H1 (cell line): ENCODE measurements around the gene YWHAQ. TPM values are rescaled to one million over a fixed set of nuclear protein-coding genes. Genes with fewer than 3 reads are reported as not detected.

Experiments
- CTCF ChIA-PET: fragments of 300-600 bp; sonication (Branson Sonifier 250); formaldehyde crosslinking; loops from one replicate; lab custom pipeline; 2021; ENCODE audit not compliant: partially characterized antibody; lab: Charles Lee
- POLR2A ChIA-PET: fragments of 300-600 bp; sonication (Branson Sonifier 250); formaldehyde crosslinking; loops from one replicate; lab custom pipeline; 2021; ENCODE audit warnings: inconsistent platforms; ENCODE audit not compliant: partially characterized antibody; lab: Charles Lee
- DNase-seq, 2 experiments: peaks; one replicate each; pipeline versions ENCODE4 v3.0.0 to v3.0.0-alpha.2; 2010 to 2022; ENCODE audit warnings: low spot score in 2 of 2, low read depth in 1 of 2, mixed read lengths in 1 of 2
- FAIRE-seq: peaks from 2 replicates; lab custom pipeline; 2011; peaks lifted over from hg19 to GRCh38; lab: Jason Lieb, UNC
- H2AFZ ChIP-seq: 2 replicates; pipeline ENCODE4 v1.8.1; 2012; ENCODE audit warnings: low read length, inconsistent platforms
- H2AK5ac ChIP-seq: 2 replicates; pipeline ENCODE4 v1.6.1; 2013; ENCODE audit warnings: low read depth, low read length
- H2BK120ac ChIP-seq: replicated peaks from 2 replicates; pipeline ENCODE3; 2013; ENCODE audit warnings: low read depth, low read length, inconsistent platforms
- H2BK12ac ChIP-seq: 2 replicates; pipeline ENCODE4 v1.6.1; 2013; ENCODE audit warnings: low read depth, low read length
- H2BK15ac ChIP-seq: 2 replicates; pipeline ENCODE4 v1.6.1; 2013; ENCODE audit warnings: low read length
- H2BK20ac ChIP-seq: 2 replicates; pipeline ENCODE4 v1.6.1; 2013; ENCODE audit warnings: low read length
- H2BK5ac ChIP-seq: 2 replicates; pipeline ENCODE4 v1.6.1; 2013; ENCODE audit warnings: low read depth, low read length
- H3K14ac ChIP-seq: 2 replicates; pipeline ENCODE4 v1.6.1; 2013; ENCODE audit warnings: inconsistent platforms; ENCODE audit not compliant: insufficient read length
- H3K18ac ChIP-seq: 2 replicates; pipeline ENCODE4 v1.6.1; 2013; ENCODE audit warnings: low read length; ENCODE audit errors: extremely low read depth
- H3K23ac ChIP-seq: 2 replicates; pipeline ENCODE4 v1.6.1; 2013; ENCODE audit warnings: inconsistent platforms; ENCODE audit not compliant: insufficient read length
- H3K23me2 ChIP-seq: 2 replicates; pipeline ENCODE4 v1.6.1; 2013; ENCODE audit warnings: low read depth, low read length
- H3K27ac ChIP-seq: 2 replicates; pipeline ENCODE4 v1.6.1; 2011; ENCODE audit warnings: low read depth, low read length, inconsistent platforms
- H3K27me3 ChIP-seq, 4 experiments: replicated peaks in 1 of 4; 1 replicate in 1 of 4; 2 replicates in 3 of 4; pipeline versions ENCODE4 v1.6.1 to v1.8.1; 2011 to 2013; ENCODE audit warnings: low read length in 3 of 4, mild to moderate bottlenecking in 3 of 4, inconsistent platforms in 2 of 4, mixed read lengths in 2 of 4, moderate library complexity in 1 of 4; ENCODE audit not compliant: control insufficient read depth in 3 of 4, insufficient read depth in 3 of 4; ENCODE audit errors: extremely low read depth in 1 of 4
- H3K36me3 ChIP-seq, 4 experiments: 2 replicates each; pipeline versions ENCODE4 v1.6.1 to v1.8.1; 2011 to 2013; ENCODE audit warnings: mild to moderate bottlenecking in 4 of 4, low read length in 3 of 4, moderate library complexity in 2 of 4, control low read depth in 1 of 4, inconsistent platforms in 1 of 4; ENCODE audit not compliant: insufficient read depth in 4 of 4, control insufficient read depth in 2 of 4
- H3K4ac ChIP-seq: replicated peaks from 2 replicates; pipeline ENCODE3; 2013; ENCODE audit warnings: low read length, low read depth, mixed read lengths, inconsistent platforms; ENCODE audit not compliant: insufficient read length
- H3K4me1 ChIP-seq, 4 experiments: replicated peaks in 1 of 4; 1 replicate in 1 of 4; 2 replicates in 3 of 4; pipeline versions ENCODE4 v1.6.1 to v1.8.1; 2011 to 2013; ENCODE audit warnings: low read length in 3 of 4, inconsistent platforms in 2 of 4, mixed read lengths in 1 of 4; ENCODE audit not compliant: insufficient read depth in 4 of 4, control insufficient read depth in 3 of 4
- H3K4me2 ChIP-seq, 2 experiments: 2 replicates each; pipeline versions ENCODE4 v1.6.1 to v1.8.1; 2011 to 2013; ENCODE audit warnings: low read depth in 2 of 2, low read length in 2 of 2, control low read depth in 1 of 2, inconsistent platforms in 1 of 2, mild to moderate bottlenecking in 1 of 2; ENCODE audit not compliant: insufficient read depth in 1 of 2
- H3K4me3 ChIP-seq, 4 experiments: fragments of 200-600, 300-600 bp in 1 of 4; sonication (generic), shearing (Covaris generic), sonication (Bioruptor Twin) in 1 of 4; 2 replicates each; pipeline versions ENCODE4 v1.5.1 to v1.8.1; 2011 to 2016; ENCODE audit warnings: low read length in 4 of 4, low read depth in 3 of 4, control low read depth in 2 of 4, inconsistent platforms in 2 of 4, mild to moderate bottlenecking in 2 of 4, mixed read lengths in 1 of 4, moderate library complexity in 1 of 4; ENCODE audit not compliant: insufficient read depth in 2 of 4; ENCODE audit errors: extremely low read depth in 1 of 4
- H3K56ac ChIP-seq: replicated peaks from 2 replicates; pipeline ENCODE3; 2013; ENCODE audit warnings: low read depth, mild to moderate bottlenecking, mixed read lengths, low read length, inconsistent platforms; ENCODE audit not compliant: insufficient read length
- H3K79me1 ChIP-seq: 2 replicates; pipeline ENCODE4 v1.6.1; 2013; ENCODE audit warnings: low read depth, low read length, control low read depth
- H3K79me2 ChIP-seq, 2 experiments: 2 replicates each; pipeline versions ENCODE4 v1.6.1 to v1.8.1; 2012 to 2013; ENCODE audit warnings: low read length in 2 of 2, mild to moderate bottlenecking in 2 of 2, inconsistent platforms in 1 of 2; ENCODE audit not compliant: insufficient read depth in 2 of 2, control insufficient read depth in 1 of 2
- H3K9ac ChIP-seq, 4 experiments: replicated peaks in 1 of 4; 1 replicate in 1 of 4; 2 replicates in 3 of 4; pipeline versions ENCODE4 v1.6.1 to v1.8.1; 2011 to 2013; ENCODE audit warnings: low read depth in 3 of 4, low read length in 3 of 4, control low read depth in 2 of 4, mild to moderate bottlenecking in 2 of 4, moderate library complexity in 2 of 4, inconsistent platforms in 1 of 4; ENCODE audit errors: extremely low read depth in 1 of 4
- H3K9me3 ChIP-seq, 2 experiments: 2 replicates each; pipeline versions ENCODE4 v1.6.1 to v1.8.1; 2012 to 2013; ENCODE audit warnings: mild to moderate bottlenecking in 2 of 2, moderate library complexity in 2 of 2, control low read depth in 1 of 2, inconsistent platforms in 1 of 2, low read depth in 1 of 2, low read length in 1 of 2, mixed read lengths in 1 of 2; ENCODE audit not compliant: insufficient read depth in 2 of 2
- H4K20me1 ChIP-seq, 2 experiments: replicated peaks in 1 of 2; 2 replicates each; pipeline versions ENCODE3 to v1.8.1; 2011 to 2013; ENCODE audit warnings: inconsistent platforms in 2 of 2, low read length in 2 of 2, mild to moderate bottlenecking in 1 of 2; ENCODE audit not compliant: insufficient read depth in 2 of 2, control insufficient read depth in 1 of 2
- H4K5ac ChIP-seq: 2 replicates; pipeline ENCODE4 v1.6.1; 2013; ENCODE audit warnings: low read length, low read depth, mixed read lengths, inconsistent platforms; ENCODE audit not compliant: insufficient read length
- H4K8ac ChIP-seq: 2 replicates; pipeline ENCODE4 v1.8.0; 2013; ENCODE audit warnings: mild to moderate bottlenecking, moderate library complexity, low read length, inconsistent platforms; ENCODE audit not compliant: insufficient read depth; ENCODE audit errors: extremely low read depth
- H4K91ac ChIP-seq: replicated peaks from 2 replicates; pipeline ENCODE3; 2013; ENCODE audit warnings: low read length, mixed read lengths, inconsistent platforms; ENCODE audit not compliant: insufficient read length
- ASH2L ChIP-seq: fragments of 200-600, 300-600 bp; sonication (generic); IDR thresholded peaks from one replicate; pipeline ENCODE4 v1.7.1; 2017; ENCODE audit warnings: low read length
- CBX5 ChIP-seq: fragments of 300-800, 300-1000 bp; sonication (generic); IDR thresholded peaks from 2 replicates; pipeline ENCODE4 v1.7.1; 2016; ENCODE audit warnings: antibody characterized with exemption, low read length, low read depth
- CHD2 ChIP-seq: IDR thresholded peaks from 2 replicates; pipeline ENCODE4 v1.6.1; 2012; ENCODE audit warnings: low read length, improper control_type of control experiment
- CTCF ChIP-seq, 3 experiments: IDR thresholded peaks; 1 replicate in 2 of 3; 2 replicates in 1 of 3; pipeline versions ENCODE4 v1.5.1 to v1.6.1; 2011; ENCODE audit warnings: low read length in 3 of 3, mild to moderate bottlenecking in 3 of 3, inconsistent platforms in 2 of 3, low read depth in 1 of 3, moderate library complexity in 1 of 3; ENCODE audit not compliant: insufficient read depth in 1 of 3; ENCODE audit errors: control extremely low read depth in 1 of 3
- FOSL1 ChIP-seq: IDR thresholded peaks from 2 replicates; pipeline ENCODE4 v1.6.1; 2011; ENCODE audit warnings: mild to moderate bottlenecking, low read depth, low read length, moderate library complexity; ENCODE audit not compliant: insufficient read depth
- SP4 ChIP-seq: IDR thresholded peaks from 2 replicates; pipeline ENCODE4 v1.6.1; 2012; ENCODE audit warnings: low read length, inconsistent platforms
- USF2 ChIP-seq: IDR thresholded peaks from 2 replicates; pipeline ENCODE4 v1.6.1; 2011; ENCODE audit warnings: low read length, improper control_type of control experiment
- ZNF274 ChIP-seq: IDR thresholded peaks from 2 replicates; pipeline ENCODE4 v1.7.0; 2012; ENCODE audit warnings: low read length, borderline replicate concordance; ENCODE audit errors: extremely low read depth
- WGBS, 2 experiments: shearing (Covaris generic) in 1 of 2; methylation state at CpG; one replicate each; pipeline versions ENCODE4 v1.1.6 to v1.1.7; 2013 to 2015; ENCODE audit warnings: low lambda C conversion rate in 2 of 2, mixed read lengths in 2 of 2, inconsistent platforms in 1 of 2, low coverage in 1 of 2, missing lambda C conversion rate in 1 of 2; ENCODE audit not compliant: insufficient replicate concordance in 2 of 2, insufficient coverage in 1 of 2, insufficient read length in 1 of 2; ENCODE audit errors: extremely low coverage in 1 of 2, missing lambda C conversion rate in 1 of 2; 5-methylcytosine and 5-hydroxymethylcytosine counted together
- polyA plus RNA-seq, 7 experiments: library from polyadenylated mRNA; depleted of rRNA in 3 of 7; stranded (reverse) in 5 of 7; unstranded in 2 of 7; fragments of >200 nt in 5 of 7; fragments of 200-250 nt in 2 of 7; gene quantifications; 1 replicate in 5 of 7; 2 replicates in 1 of 7; 4 replicates in 1 of 7; pipeline versions ENCODE4 v1.2.1 to v1.2.3, GENCODE V29; 2011 to 2013; ENCODE audit warnings: missing spikeins in 2 of 7, mixed read lengths in 2 of 7
- total RNA-seq: library from RNA; stranded (reverse); fragmentation: NEBNext Ultra II Directional; extraction: Animal tissue kit (Norgen Biotek cat#: 25700); gene quantifications from 2 replicates; pipeline ENCODE4 v1.2.1, GENCODE V29; 2021
- TF ChIP-seq, protein P1 (sequence below): IDR thresholded peaks from 2 replicates; pipeline ENCODE4 v1.6.1; 2012; ENCODE audit warnings: inconsistent platforms

YWHAQ gene
- total and polyA plus RNA-seq, 2 of the 8 experiments (the other 6 are each of a cell fraction or from before 2014, with no cell fraction given), result 244 to 480 TPM

GRCh38 chr2:9573013-9573720 is 57.6 kb downstream of the YWHAQ start:
- Histone ChIP-seq H3K4me3 (no peak overlapping the region), H3K23me2 (no peaks in the 10 kb centered on the region), H2BK15ac (no peak overlapping the region), H4K91ac (no peak overlapping the region), H4K5ac (no peak overlapping the region), H2BK20ac (no peak overlapping the region), H2BK5ac (no peak overlapping the region), H3K4me1 (no peaks in the 10 kb centered on the region), H3K14ac (no peak overlapping the region), H2AK5ac (no peak overlapping the region), H3K79me2 (no peaks in the 10 kb centered on the region), H3K27me3 (no peaks in the 10 kb centered on the region), H3K9ac (no peak overlapping the region), H4K20me1 (peaks cover 0 to 2% of the 10 kb centered on the region in 2 experiments), H3K36me3 (no peaks in the 10 kb centered on the region), H3K23ac (no peak overlapping the region), H3K4me2 (no peak overlapping the region), H2BK12ac (no peak overlapping the region), H2BK120ac (no peak overlapping the region), H3K56ac (no peak overlapping the region), H3K4ac (no peak overlapping the region), H2AFZ (no peak overlapping the region), H3K27ac (no peak overlapping the region), H4K8ac (no peak overlapping the region), H3K9me3 (no peaks in the 10 kb centered on the region), H3K79me1 (no peaks in the 10 kb centered on the region), H3K18ac (no peak overlapping the region)
- POLR2A ChIA-PET, result no interaction called here
- 69% methylated on average over 1 of the region's 1 CpG; no CpG with 5 or more reads in 1 of the 2 experiments for WGBS, 2 experiments
- DNase-seq (no peak), FAIRE-seq (no peak)
- CTCF ChIA-PET, result interaction anchor here (0.9 to 1.0 kb wide), 2 partner anchors 38 to 214 kb away, joined by 3 read pairs; no protein-coding TSS in a partner anchor
- TF ChIP-seq CBX5, result no peak
- no peak for TF ChIP-seq CHD2
- TF ChIP-seq SP4, result no peak
- no peak for TF ChIP-seq CTCF (IDR thresholded peaks at IDR 0.05; ENCODE audit: control extremely low read depth in 1 of 3, insufficient read depth in 1 of 3, low read depth in 1 of 3, low read length in 3 of 3)
- TF ChIP-seq ASH2L, result no peak
- TF ChIP-seq, protein P1, sequence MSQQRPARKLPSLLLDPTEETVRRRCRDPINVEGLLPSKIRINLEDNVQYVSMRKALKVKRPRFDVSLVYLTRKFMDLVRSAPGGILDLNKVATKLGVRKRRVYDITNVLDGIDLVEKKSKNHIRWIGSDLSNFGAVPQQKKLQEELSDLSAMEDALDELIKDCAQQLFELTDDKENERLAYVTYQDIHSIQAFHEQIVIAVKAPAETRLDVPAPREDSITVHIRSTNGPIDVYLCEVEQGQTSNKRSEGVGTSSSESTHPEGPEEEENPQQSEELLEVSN, result no peak
- no peak for TF ChIP-seq USF2
- no peak for TF ChIP-seq FOSL1
- no peak for TF ChIP-seq ZNF274
